ENCODE data around the gene PLOD1. TPM values are rescaled to one million over a fixed set of nuclear protein-coding genes. Genes with fewer than 3 reads are reported as not detected.
"Not testable (repeated sequence)": the region's sequence is repeated elsewhere in the genome, so short reads cannot be mapped to it uniquely, and the experiment has no call there.

Gene PLOD1
- polyA plus RNA-seq, 6 donors from 2014 or later: 4.9 to 10.4 (median 6.6) TPM

DNA sequence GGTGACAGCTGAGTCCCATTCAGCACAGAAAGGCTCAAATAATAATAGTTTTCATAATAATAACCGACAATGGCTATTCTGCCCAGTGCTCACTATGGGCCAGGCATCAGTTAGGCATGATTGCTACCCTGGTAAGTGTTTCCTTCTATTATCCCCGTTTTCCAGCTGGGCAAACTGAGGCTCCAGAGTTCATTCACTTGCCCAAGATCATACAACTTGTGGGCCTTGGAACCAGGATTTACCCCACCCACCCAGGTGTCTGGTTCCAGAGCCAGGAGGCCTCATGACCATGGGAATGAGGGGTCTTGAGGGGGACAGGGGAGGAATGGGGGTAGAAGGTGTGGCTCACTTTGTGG is 518 bp downstream of the PLOD1 start:
- H3K27ac Mint-ChIP-seq: peak overlapping the region in 3 of 6 donors; percentile 60 to 90 (median 85)
- no peaks in the 10 kb centered on the region for H3K36me3 Mint-ChIP-seq
- H3K27me3 Mint-ChIP-seq: no peaks in the 10 kb centered on the region
- ATAC-seq (ENCODE audit: low read depth in 2 of 2) (no peak), DNase-seq (no peak)
- H3K9me3 Mint-ChIP-seq: no peaks in the 10 kb centered on the region
- peak overlapping the region; percentile 74 to 93 (median 88) for H3K4me3 Mint-ChIP-seq
- H3K4me1 Mint-ChIP-seq: peaks cover 0 to 21% (median 0%) of the 10 kb centered on the region in 3 donors

DNA sequence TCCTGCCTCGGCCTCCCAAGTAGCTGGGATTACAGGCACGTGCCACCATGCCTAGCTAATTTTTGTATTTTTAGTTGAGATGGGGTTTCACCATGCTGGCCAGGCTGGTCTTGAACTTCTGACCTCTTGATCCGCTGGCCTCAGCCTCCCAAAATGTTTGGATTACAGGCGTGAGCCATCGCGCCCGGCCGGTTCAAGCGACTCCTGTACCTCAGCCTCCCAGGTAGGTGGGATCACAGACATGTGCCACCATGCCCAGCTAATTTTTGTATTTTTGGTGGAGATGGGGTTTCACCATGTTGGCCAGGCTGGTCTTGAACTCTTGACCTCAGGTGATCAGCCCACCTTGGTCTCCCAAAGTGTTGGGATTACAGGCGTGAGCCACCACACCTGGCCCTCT is 1.2 kb downstream of the PLOD1 start:
- H3K36me3 Mint-ChIP-seq; ATAC-seq (ENCODE audit: low read depth in 2 of 2); H3K27ac Mint-ChIP-seq; H3K9me3 Mint-ChIP-seq; H3K27me3 Mint-ChIP-seq; DNase-seq: not testable (repeated sequence)
- peak overlapping the region in 7 of 8 donors; percentile 9 to 74 (median 41) for H3K4me3 Mint-ChIP-seq
- peaks cover 0 to 21% (median 0%) of the 10 kb centered on the region in 3 donors for H3K4me1 Mint-ChIP-seq

DNA sequence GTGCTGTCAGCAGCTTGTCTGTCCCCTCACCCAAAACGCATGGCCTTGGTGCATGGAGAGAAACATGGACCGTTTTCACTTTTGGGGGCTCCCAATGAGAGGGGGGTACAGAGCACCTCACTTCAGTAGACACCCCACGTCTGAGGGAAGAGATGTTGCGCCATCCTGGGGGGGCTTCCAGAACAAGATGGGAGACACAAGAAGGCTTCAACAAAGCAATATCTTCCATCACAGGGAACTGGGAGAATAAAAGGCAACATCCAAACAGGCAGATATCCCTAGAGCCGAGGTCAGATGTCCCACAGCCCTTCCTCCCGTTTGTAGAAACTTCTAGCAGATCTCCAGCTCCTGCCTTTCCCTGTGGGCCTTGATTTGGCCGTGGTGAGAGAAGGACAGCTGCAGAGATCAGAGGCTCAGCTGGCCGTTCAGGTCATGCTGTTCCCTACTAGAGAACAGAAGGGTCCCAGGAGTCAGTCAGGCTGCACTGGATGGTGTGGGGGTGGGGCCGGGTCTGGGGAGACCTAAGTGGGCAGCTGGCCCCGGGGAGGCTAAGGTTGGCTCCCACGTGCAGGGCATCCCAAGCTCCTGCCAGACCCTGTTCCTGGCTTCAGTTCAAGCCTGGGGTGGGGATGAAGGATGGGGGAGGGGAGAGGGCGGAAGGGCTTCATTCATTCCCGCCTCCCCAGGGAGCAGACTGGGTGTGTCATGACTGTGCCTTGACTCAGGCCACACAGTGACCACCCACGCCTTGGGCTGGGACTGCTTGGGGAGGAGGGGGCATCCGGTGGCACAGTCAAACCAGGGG is 4.4 kb downstream of the PLOD1 start:
- ATAC-seq (ENCODE audit: low read depth in 2 of 2) (no peak), DNase-seq (no peak)
- peak overlapping the region in 1 of 8 donors; percentile 15 for H3K4me3 Mint-ChIP-seq
- no peaks in the 10 kb centered on the region for H3K36me3 Mint-ChIP-seq
- no peaks in the 10 kb centered on the region for H3K27me3 Mint-ChIP-seq
- no peak overlapping the region for H3K27ac Mint-ChIP-seq
- H3K4me1 Mint-ChIP-seq: peaks cover 0 to 17% (median 0%) of the 10 kb centered on the region in 3 donors
- no peaks in the 10 kb centered on the region for H3K9me3 Mint-ChIP-seq

DNA sequence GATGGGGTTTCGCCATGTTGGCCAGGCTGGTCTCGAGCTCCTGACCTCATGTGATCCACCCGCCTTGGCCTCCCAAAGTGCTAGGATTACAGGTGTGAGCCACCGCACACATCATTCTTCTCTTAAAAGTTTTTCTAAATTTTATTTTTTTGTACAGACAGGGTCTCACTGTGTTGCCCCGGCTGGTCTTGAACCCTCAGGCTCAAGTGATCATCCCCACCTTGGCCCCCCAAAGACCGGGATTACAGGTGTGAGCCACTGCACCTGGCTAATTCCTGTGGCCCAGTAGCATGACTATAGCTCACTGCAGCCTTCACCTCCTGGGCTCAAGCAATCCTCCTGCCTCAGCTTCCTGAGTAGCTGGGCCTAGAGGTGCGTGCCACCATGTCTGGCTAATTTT is 5.3 kb downstream of the PLOD1 start:
- not testable (repeated sequence) for DNase-seq; ATAC-seq (ENCODE audit: low read depth in 2 of 2); H3K36me3 Mint-ChIP-seq; H3K4me3 Mint-ChIP-seq; H3K27me3 Mint-ChIP-seq; H3K27ac Mint-ChIP-seq; H3K9me3 Mint-ChIP-seq
- peaks cover 0 to 12% (median 0%) of the 10 kb centered on the region in 3 donors for H3K4me1 Mint-ChIP-seq

DNA sequence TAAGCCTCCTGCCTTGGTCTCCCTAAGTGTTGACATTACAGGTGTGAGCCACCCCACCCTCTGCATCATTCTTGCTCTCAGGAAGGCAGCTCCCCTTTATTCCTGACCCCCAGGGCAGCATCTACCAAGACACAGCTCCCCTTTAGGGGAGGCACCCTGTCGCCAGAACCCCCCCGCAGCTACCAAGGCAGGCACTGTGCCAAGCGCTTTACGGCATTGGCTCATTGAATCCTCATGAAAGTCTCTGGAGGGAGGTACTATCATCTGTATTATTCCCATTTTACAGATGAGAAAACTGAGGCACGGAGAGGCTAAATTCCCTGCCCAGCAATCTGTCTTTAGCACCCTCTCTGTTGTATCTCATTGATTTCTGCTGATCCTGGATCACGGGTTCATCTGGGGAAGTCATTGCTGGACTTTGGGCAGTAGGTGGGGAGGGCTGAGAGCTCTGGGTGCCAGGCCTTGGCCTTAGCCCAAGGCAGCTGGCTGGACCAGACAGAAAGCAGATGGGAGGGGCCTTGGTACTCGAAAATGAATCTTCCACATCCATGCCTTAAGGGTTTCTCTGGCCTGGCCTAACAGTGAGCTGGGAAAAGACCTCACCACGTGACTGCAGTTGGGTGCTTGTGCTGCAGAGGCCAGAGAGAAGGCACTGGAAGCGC is 5.9 kb downstream of the PLOD1 start:
- Mint-ChIP-seq H3K4me1 (peaks cover 0 to 9% (median 0%) of the 10 kb centered on the region in 3 donors), H3K27ac (peak overlapping the region in 1 of 6 donors; percentile 54), H3K4me3 (no peak overlapping the region), H3K9me3 (no peaks in the 10 kb centered on the region), H3K36me3 (no peaks in the 10 kb centered on the region), H3K27me3 (no peaks in the 10 kb centered on the region)
- no peak for DNase-seq
- ATAC-seq (ENCODE audit: low read depth in 2 of 2): no peak

DNA sequence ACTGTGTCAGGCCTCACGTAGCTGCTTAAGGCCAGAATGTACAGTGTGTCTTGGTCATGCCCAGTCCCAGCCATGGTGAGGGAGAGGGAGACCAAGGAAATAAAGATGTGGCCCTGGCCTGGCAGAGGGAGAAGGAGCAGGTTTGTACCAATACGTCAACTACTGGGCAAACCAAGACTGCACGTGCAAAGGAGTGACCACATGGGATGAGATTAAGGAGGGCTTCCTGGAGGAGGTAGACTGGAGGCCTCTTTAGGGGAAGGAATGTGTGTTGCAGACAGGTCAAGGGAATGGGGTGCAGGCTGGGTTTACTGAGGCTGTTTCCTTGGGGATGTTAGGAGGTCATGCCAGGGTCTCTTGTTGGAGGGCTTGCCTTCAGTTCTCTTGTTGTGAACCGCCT is 7.8 kb downstream of the PLOD1 start:
- Mint-ChIP-seq H3K4me3 (no peak overlapping the region), H3K9me3 (no peaks in the 10 kb centered on the region), H3K27ac (no peak overlapping the region), H3K36me3 (no peaks in the 10 kb centered on the region), H3K4me1 (peaks cover 0 to 6% (median 0%) of the 10 kb centered on the region in 3 donors), H3K27me3 (no peaks in the 10 kb centered on the region)
- ATAC-seq (ENCODE audit: low read depth in 2 of 2) (no peak), DNase-seq (no peak)

DNA sequence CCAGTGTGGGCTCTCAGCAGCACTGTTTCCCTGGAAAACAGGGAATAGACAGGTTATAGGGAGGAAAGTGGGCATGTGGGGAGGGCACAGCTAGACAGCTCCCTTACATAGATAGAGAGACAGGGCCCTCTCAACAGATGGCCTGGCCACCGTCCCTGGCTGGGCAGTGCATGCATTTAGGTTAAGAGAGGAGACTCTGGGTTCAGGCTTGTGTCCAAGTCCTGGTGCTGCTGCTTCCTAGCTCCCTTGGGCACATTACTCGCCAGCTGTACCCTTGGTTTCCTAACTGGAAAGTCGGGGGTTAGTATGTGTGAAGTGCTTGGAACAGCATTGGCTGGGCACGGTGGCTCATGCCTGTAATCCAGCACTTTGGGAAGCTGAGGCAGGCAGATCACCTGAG is 9.1 kb downstream of the PLOD1 start:
- DNase-seq: no peak
- no peaks in the 10 kb centered on the region for H3K36me3 Mint-ChIP-seq
- ATAC-seq (ENCODE audit: low read depth in 2 of 2): no peak
- peaks cover 0 to 2% (median 0%) of the 10 kb centered on the region in 3 donors for H3K4me1 Mint-ChIP-seq
- H3K27me3 Mint-ChIP-seq: no peaks in the 10 kb centered on the region
- no peak overlapping the region for H3K4me3 Mint-ChIP-seq
- no peaks in the 10 kb centered on the region for H3K9me3 Mint-ChIP-seq
- no peak overlapping the region for H3K27ac Mint-ChIP-seq

DNA sequence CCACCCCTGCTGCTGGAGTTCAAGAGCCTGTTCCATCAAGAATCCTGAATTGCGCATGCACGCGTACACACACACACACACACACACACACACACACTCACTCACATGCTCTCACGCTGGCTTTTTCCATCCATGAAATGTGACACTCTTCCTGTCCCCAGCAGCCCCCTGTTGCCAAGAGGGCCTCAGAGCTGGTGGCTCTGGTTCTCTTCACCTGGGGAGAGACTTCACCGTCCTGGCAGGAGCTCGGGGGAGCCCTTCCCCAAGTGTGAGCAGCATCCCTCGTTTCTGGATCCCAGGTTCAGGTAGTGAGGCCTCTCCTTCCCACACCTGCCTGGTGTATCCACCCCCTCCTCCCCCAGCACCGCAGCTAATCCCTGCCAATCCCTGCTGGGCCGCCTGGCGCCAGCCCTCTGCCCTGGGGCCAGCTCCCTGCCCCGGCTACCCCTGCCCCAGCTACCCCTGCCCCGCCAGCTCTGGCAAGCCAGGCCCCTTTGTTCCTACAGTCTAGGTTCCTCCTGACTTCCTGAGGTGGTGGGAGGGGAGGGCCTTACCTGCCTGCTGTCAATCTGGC is 9.9 kb downstream of the PLOD1 start:
- Mint-ChIP-seq H3K4me1 (no peaks in the 10 kb centered on the region), H3K9me3 (no peaks in the 10 kb centered on the region), H3K27ac (no peak overlapping the region), H3K27me3 (no peaks in the 10 kb centered on the region), H3K4me3 (peak overlapping the region in 1 of 8 donors; percentile 9), H3K36me3 (no peaks in the 10 kb centered on the region)
- DNase-seq (no peak), ATAC-seq (ENCODE audit: low read depth in 2 of 2) (no peak)

DNA sequence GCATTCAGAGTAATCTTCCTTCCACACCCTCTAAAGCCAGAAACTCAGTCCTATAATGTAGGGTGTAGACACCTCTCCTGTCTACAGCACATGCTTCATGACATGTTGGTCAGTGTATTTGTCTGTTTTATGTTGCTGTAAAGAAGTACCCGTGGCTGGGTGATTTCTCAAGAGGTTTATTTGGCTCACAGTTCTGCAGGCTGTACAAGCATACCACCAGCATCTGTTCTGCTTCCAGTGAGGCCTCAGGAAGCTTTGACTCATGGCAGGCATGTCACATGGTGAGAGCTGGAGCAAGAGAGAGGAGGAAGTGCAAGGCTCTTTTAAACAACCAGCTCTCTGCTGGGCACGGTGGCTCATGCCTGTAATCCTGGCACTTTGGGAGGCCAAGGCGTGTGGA is 12.1 kb downstream of the PLOD1 start:
- no peaks in the 10 kb centered on the region for H3K27me3 Mint-ChIP-seq
- H3K36me3 Mint-ChIP-seq: no peaks in the 10 kb centered on the region
- DNase-seq (no peak), ATAC-seq (ENCODE audit: low read depth in 2 of 2) (no peak)
- no peak overlapping the region for H3K27ac Mint-ChIP-seq
- H3K9me3 Mint-ChIP-seq: no peaks in the 10 kb centered on the region
- no peaks in the 10 kb centered on the region for H3K4me1 Mint-ChIP-seq
- H3K4me3 Mint-ChIP-seq: no peak overlapping the region

DNA sequence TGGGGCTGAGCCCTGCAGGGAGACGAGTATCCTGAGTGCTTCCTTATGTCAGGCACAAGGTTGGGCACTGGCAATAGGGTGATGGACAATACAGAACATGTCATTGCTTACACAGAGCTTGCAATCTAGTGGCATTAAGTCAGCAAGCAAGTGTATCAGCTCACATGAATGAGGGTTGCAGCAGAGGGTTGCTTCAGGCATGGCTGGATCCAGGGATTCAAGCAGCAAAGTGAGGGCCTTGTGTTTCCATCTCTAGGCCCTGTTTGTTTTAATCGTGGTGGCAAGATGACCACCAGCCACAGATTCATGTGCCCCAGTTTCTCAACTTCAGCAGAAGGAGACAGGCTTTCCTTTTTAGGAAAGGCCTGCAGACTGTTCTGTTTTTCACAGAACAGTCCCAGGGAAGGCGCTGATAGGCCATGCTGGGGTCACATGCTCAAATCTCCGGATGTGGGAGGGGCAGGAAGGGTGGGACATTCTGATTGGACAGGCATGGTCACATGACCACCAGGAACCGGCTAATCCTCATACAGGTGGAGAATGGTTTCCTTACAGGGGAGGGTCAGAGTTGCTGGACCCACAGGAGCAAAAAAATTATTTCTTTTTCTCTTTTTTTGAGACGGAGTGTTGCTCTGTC is 14.4 kb downstream of the PLOD1 start:
- no peak overlapping the region for H3K4me3 Mint-ChIP-seq
- ATAC-seq (ENCODE audit: low read depth in 2 of 2): no peak
- DNase-seq: no peak
- no peaks in the 10 kb centered on the region for H3K36me3 Mint-ChIP-seq
- no peak overlapping the region for H3K27ac Mint-ChIP-seq
- no peaks in the 10 kb centered on the region for H3K27me3 Mint-ChIP-seq
- H3K4me1 Mint-ChIP-seq: no peaks in the 10 kb centered on the region
- no peaks in the 10 kb centered on the region for H3K9me3 Mint-ChIP-seq

DNA sequence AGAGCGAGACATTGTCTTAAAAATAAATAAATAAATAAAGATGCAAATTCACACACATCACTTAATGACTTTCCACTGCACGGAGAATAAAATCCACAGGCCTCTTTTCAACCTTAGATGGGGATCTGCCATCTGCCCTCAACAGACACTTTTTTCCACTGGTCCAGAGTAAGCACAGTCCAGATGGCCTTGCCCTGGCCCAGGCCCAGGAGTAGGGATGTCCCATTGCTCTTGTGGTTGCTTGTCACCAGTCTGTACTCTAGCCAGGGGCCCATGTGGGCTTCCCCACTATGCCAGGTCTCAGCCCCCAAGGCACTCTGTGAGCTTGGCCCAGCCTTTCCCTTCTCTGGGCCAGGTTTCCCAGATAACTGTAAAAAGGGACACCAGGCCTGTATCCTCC is 17.4 kb downstream of the PLOD1 start:
- H3K27ac Mint-ChIP-seq: no peak overlapping the region

DNA sequence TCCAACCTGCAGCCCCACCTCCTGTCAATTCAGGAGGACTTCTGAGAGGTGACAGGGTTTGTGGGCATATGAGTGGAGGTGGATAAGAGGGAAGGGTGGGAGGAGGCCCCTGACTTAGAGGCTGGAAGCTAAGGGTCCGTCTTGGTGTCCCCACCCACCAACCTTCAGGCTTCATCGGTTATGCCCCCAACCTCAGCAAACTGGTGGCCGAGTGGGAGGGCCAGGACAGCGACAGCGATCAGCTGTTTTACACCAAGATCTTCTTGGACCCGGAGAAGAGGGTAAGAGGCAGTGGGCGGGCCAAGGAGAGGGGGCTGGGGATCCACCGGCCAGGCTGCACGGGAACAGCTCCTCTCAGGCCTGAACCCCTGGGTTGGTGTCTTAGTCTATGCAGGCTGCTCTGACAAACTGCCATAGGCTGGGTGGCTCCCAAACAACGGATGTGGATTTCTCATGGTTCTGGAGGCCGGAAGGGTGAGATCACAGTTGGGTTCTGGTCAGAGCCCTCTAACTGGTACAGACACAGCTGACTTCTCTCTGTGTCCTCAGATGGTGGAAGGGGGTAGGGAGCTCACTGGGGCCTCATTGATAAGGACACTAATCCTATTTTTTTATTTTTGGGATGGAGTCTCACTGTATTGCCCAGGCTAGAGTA is 18.1 kb downstream of the PLOD1 start:
- Mint-ChIP-seq H3K4me1 (no peaks in the 10 kb centered on the region), H3K27me3 (no peaks in the 10 kb centered on the region), H3K27ac (no peak overlapping the region), H3K4me3 (no peak overlapping the region), H3K36me3 (peaks cover 0 to 4% of the 10 kb centered on the region in 2 donors), H3K9me3 (no peaks in the 10 kb centered on the region)
- DNase-seq (no peak), ATAC-seq (ENCODE audit: low read depth in 2 of 2) (no peak)

More for the DNA sequence above, 17.4 kb downstream of the PLOD1 start:
- H3K4me3 Mint-ChIP-seq: no peak overlapping the region
- DNase-seq: no peak
- no peaks in the 10 kb centered on the region for H3K27me3 Mint-ChIP-seq
- no peaks in the 10 kb centered on the region for H3K4me1 Mint-ChIP-seq
- no peak for ATAC-seq (ENCODE audit: low read depth in 2 of 2)
- H3K36me3 Mint-ChIP-seq: no peaks in the 10 kb centered on the region
- H3K9me3 Mint-ChIP-seq: no peaks in the 10 kb centered on the region

DNA sequence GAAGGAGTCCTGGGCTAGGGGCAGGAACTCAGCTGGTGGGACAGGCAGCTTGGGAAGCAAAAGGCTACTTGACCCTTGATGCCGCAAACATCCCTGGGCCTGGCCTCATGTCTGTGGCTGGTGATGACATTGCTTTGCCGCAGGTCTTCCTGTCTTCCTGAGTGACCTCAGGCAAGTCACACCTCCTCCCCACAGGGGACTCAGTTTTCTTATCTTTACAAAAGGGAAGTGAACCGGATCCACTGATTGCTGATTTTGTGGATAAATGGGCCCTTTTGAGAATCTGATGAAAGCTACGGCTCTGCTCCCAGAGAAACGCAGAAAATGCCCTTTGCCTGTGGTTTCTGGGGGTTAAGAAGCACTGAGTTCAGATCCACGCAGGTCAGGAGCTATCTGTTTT is 20.7 kb downstream of the PLOD1 start:
- no peak for DNase-seq
- H3K27ac Mint-ChIP-seq: peak overlapping the region in 1 of 6 donors; percentile 64
- H3K27me3 Mint-ChIP-seq: no peaks in the 10 kb centered on the region
- peaks cover 0 to 2% (median 2%) of the 10 kb centered on the region in 3 donors for H3K4me1 Mint-ChIP-seq
- H3K9me3 Mint-ChIP-seq: no peaks in the 10 kb centered on the region
- H3K4me3 Mint-ChIP-seq: no peak overlapping the region
- H3K36me3 Mint-ChIP-seq: peaks cover 0 to 4% of the 10 kb centered on the region in 2 donors
- ATAC-seq (ENCODE audit: low read depth in 2 of 2): no peak
